A549 (cell line): ENCODE results near the gene HSPG2. TPM values are rescaled to one million over a fixed set of nuclear protein-coding genes. Genes with fewer than 3 reads are reported as not detected.
A peak's percentile ranks its signal among the peaks of the same experiment; 100 is the strongest.

Source experiments
- ATAC-seq, 2 experiments: fragments of 200-7000 bp in 1 of 2; fragments of >200 bp in 1 of 2; cut with Nextera tagmentation in 1 of 2; cut with Tn5 transposase in 1 of 2; 3 replicates each; pipeline versions ENCODE4 v1.8.0 to v1.9.1; 2018 to 2020; ENCODE audit warnings: mild to moderate bottlenecking in 1 of 2, moderate library complexity in 1 of 2
- CTCF ChIA-PET: fragments of 300-600 bp; sonication (Branson Sonifier 250); formaldehyde crosslinking; extraction: SDS; loops from one replicate; lab custom pipeline; 2021; ENCODE audit warnings: antibody characterized with exemption, inconsistent platforms; lab: Yijun Ruan, JAX
- POLR2A ChIA-PET: fragments of 350-600 bp; formaldehyde crosslinking; extraction: SDS; loops from one replicate; lab custom pipeline; 2021; ENCODE audit warnings: antibody characterized with exemption, inconsistent platforms; lab: Yijun Ruan, JAX
- DNase-seq, 2 experiments: peaks; one replicate each; pipeline versions ENCODE4 v3.0.0 to v3.0.0-alpha.2; 2011 to 2016; ENCODE audit warnings: low read depth in 1 of 2, low spot score in 1 of 2
- FAIRE-seq: peaks from 2 replicates; lab custom pipeline; 2011; peaks lifted over from hg19 to GRCh38; lab: Jason Lieb, UNC
- H3K27ac ChIP-seq, 2 experiments: fragments of >200 bp; sonication (Bioruptor Twin); formaldehyde crosslinking; 3 replicates each; pipeline ENCODE4 v1.5.1; 2016 to 2017
- H3K4me1 ChIP-seq: fragments of >200 bp; sonication (Bioruptor Twin); formaldehyde crosslinking; 3 replicates; pipeline ENCODE4 v1.6.1; 2016
- H3K4me2 ChIP-seq: fragments of >200 bp; sonication (Bioruptor Twin); formaldehyde crosslinking; 3 replicates; pipeline ENCODE4 v1.6.1; 2016
- H3K4me3 ChIP-seq: fragments of >200 bp; sonication (Bioruptor Twin); formaldehyde crosslinking; 3 replicates; pipeline ENCODE4 v1.5.1; 2016
- H3K9me3 ChIP-seq: fragments of >200 bp; sonication (Bioruptor Twin); formaldehyde crosslinking; 3 replicates; pipeline ENCODE4 v1.6.1; 2016
- CBX2 ChIP-seq: fragments of 200-600 bp; sonication (generic); IDR thresholded peaks from 2 replicates; pipeline ENCODE4 v1.6.1; 2016; ENCODE audit warnings: low read depth, mild to moderate bottlenecking, borderline replicate concordance
- CHD2 ChIP-seq: fragments of 150-350 bp; IDR thresholded peaks from 2 replicates; pipeline ENCODE4 v1.6.1; 2014; ENCODE audit warnings: low read length; ENCODE audit not compliant: partially characterized antibody
- EHF ChIP-seq: fragments of 250-450 bp; sonication (Bioruptor Pico); IDR thresholded peaks from 2 replicates; pipeline ENCODE4 v1.5.0; 2020; ENCODE audit warnings: mild to moderate bottlenecking
- EHMT2 ChIP-seq: fragments of 200-600 bp; sonication (generic); IDR thresholded peaks from 2 replicates; pipeline ENCODE4 v1.6.1; 2016; ENCODE audit warnings: antibody characterized with exemption, low read depth, mild to moderate bottlenecking, moderate library complexity
- FOSL2 ChIP-seq, 2 experiments: fragments of 450-650 bp in 1 of 2; fragments of >200 bp in 1 of 2; sonication (Bioruptor Twin) in 1 of 2; formaldehyde crosslinking; IDR thresholded peaks; 2 replicates each; pipeline versions ENCODE4 v1.5.0 to v1.6.1; 2016 to 2020; ENCODE audit warnings: mild to moderate bottlenecking in 1 of 2, moderate library complexity in 1 of 2
- GATA3 ChIP-seq: IDR thresholded peaks from 2 replicates; pipeline ENCODE4 v1.6.1; 2012; ENCODE audit warnings: borderline replicate concordance
- HDAC2 ChIP-seq: fragments of 200-600 bp; sonication (generic); IDR thresholded peaks from 2 replicates; pipeline ENCODE4 v1.6.1; 2016
- HOXB13 ChIP-seq: fragments of 250-450 bp; sonication (Bioruptor Pico); IDR thresholded peaks from 2 replicates; pipeline ENCODE4 v1.5.0; 2020; ENCODE audit warnings: low read depth, mild to moderate bottlenecking, moderate library complexity
- HOXB5 ChIP-seq: fragments of 250-450 bp; sonication (Bioruptor Pico); IDR thresholded peaks from 2 replicates; pipeline ENCODE4 v1.5.0; 2020; ENCODE audit warnings: mild to moderate bottlenecking, moderate library complexity
- JUN ChIP-seq, 2 experiments: fragments of >200 bp; sonication (Bioruptor Twin); formaldehyde crosslinking; IDR thresholded peaks; 2 replicates in 1 of 2; 3 replicates in 1 of 2; pipeline ENCODE4 v1.6.1; 2016 to 2017
- JUNB ChIP-seq: fragments of >200 bp; sonication (Bioruptor Twin); formaldehyde crosslinking; IDR thresholded peaks from 2 replicates; pipeline ENCODE4 v1.6.1; 2016
- KDM5A ChIP-seq: fragments of 200-600 bp; sonication (generic); IDR thresholded peaks from 2 replicates; pipeline ENCODE4 v1.6.1; 2016; ENCODE audit warnings: antibody characterized with exemption, mild to moderate bottlenecking
- MAFK ChIP-seq: fragments of 450-650 bp; IDR thresholded peaks from 2 replicates; pipeline ENCODE4 v1.6.1; 2014; ENCODE audit not compliant: partially characterized antibody
- MAZ ChIP-seq: fragments of 150-350 bp; IDR thresholded peaks from 2 replicates; pipeline ENCODE4 v1.6.1; 2014; ENCODE audit warnings: antibody characterized with exemption, low read depth, low read length, borderline replicate concordance
- NFE2L2 ChIP-seq: fragments of 150-350 bp; conservative IDR thresholded peaks from 2 replicates; pipeline ENCODE4 v1.6.1; 2014; ENCODE audit warnings: low read length
- NR3C1 ChIP-seq: fragments of >200 bp; sonication (Bioruptor Twin); formaldehyde crosslinking; IDR thresholded peaks from 3 replicates; pipeline ENCODE4 v1.6.1; 2017
- POLR2A ChIP-seq: IDR thresholded peaks from 2 replicates; pipeline ENCODE4 v1.6.1; 2012; ENCODE audit warnings: mild to moderate bottlenecking, low read length
- POLR2AphosphoS2 ChIP-seq: conservative IDR thresholded peaks from 2 replicates; pipeline ENCODE4 v1.6.1; 2012; ENCODE audit warnings: low read length, improper control_type of control experiment, inconsistent platforms
- RARB ChIP-seq: fragments of 250-450 bp; sonication (Bioruptor Pico); IDR thresholded peaks from 2 replicates; pipeline ENCODE4 v1.8.0; 2021; ENCODE audit warnings: mild to moderate bottlenecking, moderate library complexity
- RCOR1 ChIP-seq: fragments of 150-350 bp; IDR thresholded peaks from 2 replicates; pipeline ENCODE4 v1.6.1; 2014; ENCODE audit warnings: antibody characterized with exemption, low read length, low read depth
- RFX5 ChIP-seq: fragments of 450-650 bp; IDR thresholded peaks from 2 replicates; pipeline ENCODE4 v1.7.1; 2014; ENCODE audit warnings: antibody characterized with exemption, mild to moderate bottlenecking, moderate library complexity
- RNF2 ChIP-seq: fragments of 200-600 bp; sonication (generic); IDR thresholded peaks from 2 replicates; pipeline ENCODE4 v1.6.1; 2016; ENCODE audit warnings: low read depth, mild to moderate bottlenecking, antibody characterized with exemption, moderate library complexity, borderline replicate concordance
- SMC3 ChIP-seq: fragments of >200 bp; sonication (Bioruptor Twin); formaldehyde crosslinking; IDR thresholded peaks from 3 replicates; pipeline ENCODE4 v1.6.1; 2018; ENCODE audit warnings: inconsistent platforms
- SREBF2 ChIP-seq: fragments of 450-650 bp; IDR thresholded peaks from 2 replicates; pipeline ENCODE4 v1.6.1; 2014; ENCODE audit warnings: mild to moderate bottlenecking, moderate library complexity
- ZC3H11A ChIP-seq: fragments of 450-650 bp; IDR thresholded peaks from 2 replicates; pipeline ENCODE4 v1.6.1; 2014; ENCODE audit warnings: antibody characterized with exemption, mild to moderate bottlenecking
- ZNF302 ChIP-seq: fragments of 250-450 bp; sonication (Bioruptor Pico); IDR thresholded peaks from 2 replicates; pipeline ENCODE4 v1.9.0; 2021; ENCODE audit warnings: inconsistent platforms, mild to moderate bottlenecking, moderate library complexity
- WGBS: methylation state at CpG from one replicate; pipeline ENCODE4 v1.1.6; 2017; ENCODE audit errors: missing lambda C conversion rate; 5-methylcytosine and 5-hydroxymethylcytosine counted together
- polyA plus RNA-seq, 4 experiments: library from polyadenylated mRNA; depleted of rRNA in 3 of 4; stranded (reverse); fragments of >200 nt; fragmentation: RNase III in 1 of 4; extraction: RNeasy Plus Mini Kit Qiagen cat#74134 plus additional on column Dnase treatment in 1 of 4; gene quantifications; 2 replicates in 3 of 4; 3 replicates in 1 of 4; pipeline ENCODE4 v1.2.3, GENCODE V29; 2011 to 2017
- TF ChIP-seq, protein P1 (sequence below): fragments of 250-450 bp; sonication (Bioruptor Pico); IDR thresholded peaks from 2 replicates; pipeline ENCODE4 v1.5.0; 2020; ENCODE audit warnings: low read depth, mild to moderate bottlenecking, moderate library complexity
- TF ChIP-seq, protein P2 (sequence below): fragments of >200 bp; sonication (Bioruptor Twin); formaldehyde crosslinking; IDR thresholded peaks from 3 replicates; pipeline ENCODE4 v1.5.1; 2016
- TF ChIP-seq, protein P3 (sequence below): fragments of 200-600 bp; sonication (generic); IDR thresholded peaks from 2 replicates; pipeline ENCODE4 v1.6.1; 2016; ENCODE audit warnings: antibody characterized with exemption, mild to moderate bottlenecking, moderate library complexity
- TF ChIP-seq, protein P4 (sequence below): fragments of 450-650 bp; IDR thresholded peaks from 2 replicates; pipeline ENCODE4 v1.6.1; 2014; ENCODE audit warnings: antibody characterized with exemption

HSPG2 gene
- polyA plus RNA-seq, 2 of the 4 experiments (the other 2 are of a cell fraction): 7.0 to 42.7 TPM

DNA sequence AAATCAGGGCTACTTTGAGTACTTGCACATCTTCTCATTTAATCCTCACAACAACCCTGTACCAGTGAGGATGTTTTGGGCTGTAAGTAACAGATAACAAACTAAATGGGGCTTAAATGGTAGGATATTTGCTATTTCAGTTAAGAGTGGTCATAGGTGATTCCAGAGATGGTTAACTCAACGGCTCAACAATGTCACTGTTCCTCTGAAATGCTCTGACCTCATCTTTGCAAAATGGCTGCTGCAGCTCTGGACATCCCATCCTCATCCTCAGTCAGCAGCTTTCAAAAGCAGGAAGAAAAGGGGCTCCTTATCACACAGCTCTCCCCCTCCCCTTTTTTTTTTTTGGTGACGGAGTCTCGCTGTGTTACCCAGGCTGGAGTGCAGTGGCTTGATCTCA lies 123.6 kb downstream of the HSPG2 start:
- WGBS: 89% methylated on average over 3 of the region's 3 CpGs

DNA sequence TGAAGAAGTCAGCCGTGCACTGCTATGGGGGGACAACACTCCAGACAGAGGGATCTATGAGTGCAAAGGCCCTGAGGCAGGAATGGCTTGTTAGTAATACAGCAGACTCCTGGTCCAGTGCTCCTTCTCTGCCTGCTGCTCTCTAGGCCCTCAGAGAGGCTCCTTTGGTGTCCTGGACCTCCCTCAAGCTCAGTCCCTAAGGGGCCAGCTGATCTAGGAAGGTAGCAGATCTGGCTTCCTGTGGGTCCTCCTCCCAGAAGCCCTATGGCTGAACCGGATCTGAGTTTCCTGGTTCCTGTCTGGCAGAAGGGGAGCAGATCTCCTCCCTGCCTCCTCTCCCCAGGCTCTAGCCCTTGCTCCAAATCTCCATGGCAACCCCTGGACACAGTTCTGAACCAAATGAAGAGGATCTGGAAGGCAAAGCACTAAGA lies 125.2 kb downstream of the HSPG2 start, which contains the start of gene LDLRAD2:
Gene LDLRAD2, plus strand, starts transcription at position 391 of the 431 bp plus-strand sequence. CDS start 187 bp downstream, outside the sequence.
- WGBS: 76% methylated on average over 2 of the region's 2 CpGs
- H3K4me2 ChIP-seq: no peak within 1 kb of the TSS
- TF ChIP-seq ZNF302 (CRISPR knock-in tag) (no peak), CHD2 (no peak), HOXB13 (CRISPR knock-in tag) (no peak), POLR2A (no peak), EHMT2 (no peak), POLR2AphosphoS2 (no peak), HOXB5 (CRISPR knock-in tag) (no peak), EHF (no peak), HDAC2 (no peak)
- TF ChIP-seq, protein P1, sequence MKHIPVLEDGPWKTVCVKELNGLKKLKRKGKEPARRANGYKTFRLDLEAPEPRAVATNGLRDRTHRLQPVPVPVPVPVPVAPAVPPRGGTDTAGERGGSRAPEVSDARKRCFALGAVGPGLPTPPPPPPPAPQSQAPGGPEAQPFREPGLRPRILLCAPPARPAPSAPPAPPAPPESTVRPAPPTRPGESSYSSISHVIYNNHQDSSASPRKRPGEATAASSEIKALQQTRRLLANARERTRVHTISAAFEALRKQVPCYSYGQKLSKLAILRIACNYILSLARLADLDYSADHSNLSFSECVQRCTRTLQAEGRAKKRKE (CRISPR knock-in tag): no peak
- TF ChIP-seq, protein P2, sequence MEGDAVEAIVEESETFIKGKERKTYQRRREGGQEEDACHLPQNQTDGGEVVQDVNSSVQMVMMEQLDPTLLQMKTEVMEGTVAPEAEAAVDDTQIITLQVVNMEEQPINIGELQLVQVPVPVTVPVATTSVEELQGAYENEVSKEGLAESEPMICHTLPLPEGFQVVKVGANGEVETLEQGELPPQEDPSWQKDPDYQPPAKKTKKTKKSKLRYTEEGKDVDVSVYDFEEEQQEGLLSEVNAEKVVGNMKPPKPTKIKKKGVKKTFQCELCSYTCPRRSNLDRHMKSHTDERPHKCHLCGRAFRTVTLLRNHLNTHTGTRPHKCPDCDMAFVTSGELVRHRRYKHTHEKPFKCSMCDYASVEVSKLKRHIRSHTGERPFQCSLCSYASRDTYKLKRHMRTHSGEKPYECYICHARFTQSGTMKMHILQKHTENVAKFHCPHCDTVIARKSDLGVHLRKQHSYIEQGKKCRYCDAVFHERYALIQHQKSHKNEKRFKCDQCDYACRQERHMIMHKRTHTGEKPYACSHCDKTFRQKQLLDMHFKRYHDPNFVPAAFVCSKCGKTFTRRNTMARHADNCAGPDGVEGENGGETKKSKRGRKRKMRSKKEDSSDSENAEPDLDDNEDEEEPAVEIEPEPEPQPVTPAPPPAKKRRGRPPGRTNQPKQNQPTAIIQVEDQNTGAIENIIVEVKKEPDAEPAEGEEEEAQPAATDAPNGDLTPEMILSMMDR: no peak
- TF ChIP-seq, protein P3, sequence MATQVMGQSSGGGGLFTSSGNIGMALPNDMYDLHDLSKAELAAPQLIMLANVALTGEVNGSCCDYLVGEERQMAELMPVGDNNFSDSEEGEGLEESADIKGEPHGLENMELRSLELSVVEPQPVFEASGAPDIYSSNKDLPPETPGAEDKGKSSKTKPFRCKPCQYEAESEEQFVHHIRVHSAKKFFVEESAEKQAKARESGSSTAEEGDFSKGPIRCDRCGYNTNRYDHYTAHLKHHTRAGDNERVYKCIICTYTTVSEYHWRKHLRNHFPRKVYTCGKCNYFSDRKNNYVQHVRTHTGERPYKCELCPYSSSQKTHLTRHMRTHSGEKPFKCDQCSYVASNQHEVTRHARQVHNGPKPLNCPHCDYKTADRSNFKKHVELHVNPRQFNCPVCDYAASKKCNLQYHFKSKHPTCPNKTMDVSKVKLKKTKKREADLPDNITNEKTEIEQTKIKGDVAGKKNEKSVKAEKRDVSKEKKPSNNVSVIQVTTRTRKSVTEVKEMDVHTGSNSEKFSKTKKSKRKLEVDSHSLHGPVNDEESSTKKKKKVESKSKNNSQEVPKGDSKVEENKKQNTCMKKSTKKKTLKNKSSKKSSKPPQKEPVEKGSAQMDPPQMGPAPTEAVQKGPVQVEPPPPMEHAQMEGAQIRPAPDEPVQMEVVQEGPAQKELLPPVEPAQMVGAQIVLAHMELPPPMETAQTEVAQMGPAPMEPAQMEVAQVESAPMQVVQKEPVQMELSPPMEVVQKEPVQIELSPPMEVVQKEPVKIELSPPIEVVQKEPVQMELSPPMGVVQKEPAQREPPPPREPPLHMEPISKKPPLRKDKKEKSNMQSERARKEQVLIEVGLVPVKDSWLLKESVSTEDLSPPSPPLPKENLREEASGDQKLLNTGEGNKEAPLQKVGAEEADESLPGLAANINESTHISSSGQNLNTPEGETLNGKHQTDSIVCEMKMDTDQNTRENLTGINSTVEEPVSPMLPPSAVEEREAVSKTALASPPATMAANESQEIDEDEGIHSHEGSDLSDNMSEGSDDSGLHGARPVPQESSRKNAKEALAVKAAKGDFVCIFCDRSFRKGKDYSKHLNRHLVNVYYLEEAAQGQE: no peak
- no peak within 1 kb of the TSS for H3K4me3 ChIP-seq
- ChIA-PET CTCF (interaction anchor here (1.0 kb wide), 1 partner anchor 15 kb away, joined by 3 read pairs; no protein-coding TSS in a partner anchor), POLR2A (no interaction called here)
- DNase-seq (no peak), ATAC-seq (peak; percentile 44 to 52; a peak in 4 of 6 replicates), FAIRE-seq (no peak)
- no peaks in the 10 kb centered on the region for H3K4me1 ChIP-seq
- no peaks in the 10 kb centered on the region for H3K9me3 ChIP-seq
- no peak within 1 kb of the TSS for H3K27ac ChIP-seq

More for the DNA sequence above, 123.6 kb downstream of the HSPG2 start:
- ATAC-seq (no peak), FAIRE-seq (no peak), DNase-seq (no peak)
- no peak overlapping the region for H3K4me3 ChIP-seq
- CTCF ChIA-PET: interaction anchor here (0.7 kb wide), 1 partner anchor 14 kb away, joined by 7 read pairs; no protein-coding TSS in a partner anchor
- POLR2A ChIA-PET: no interaction called here
- H3K4me2 ChIP-seq: no peak overlapping the region
- no peak overlapping the region for H3K27ac ChIP-seq
- no peaks in the 10 kb centered on the region for H3K4me1 ChIP-seq
- TF ChIP-seq RARB: no peak
- TF ChIP-seq NR3C1: no peak
- no peak for TF ChIP-seq ZC3H11A
- TF ChIP-seq JUN (IDR thresholded peaks at IDR 0.05): no peak
- TF ChIP-seq MAFK: no peak
- TF ChIP-seq RNF2: no peak
- no peak for TF ChIP-seq SMC3
- TF ChIP-seq JUNB: no peak
- TF ChIP-seq KDM5A: no peak
- no peak for TF ChIP-seq GATA3
- TF ChIP-seq RCOR1: no peak
- no peak for TF ChIP-seq SREBF2
- TF ChIP-seq, protein P2: no peak
- no peak for TF ChIP-seq NFE2L2
- no peak for TF ChIP-seq FOSL2 (IDR thresholded peaks at IDR 0.05)
- no peak for TF ChIP-seq FOSL2 (CRISPR knock-in tag; IDR thresholded peaks at IDR 0.05)
- no peak for TF ChIP-seq MAZ
- TF ChIP-seq, protein P4, sequence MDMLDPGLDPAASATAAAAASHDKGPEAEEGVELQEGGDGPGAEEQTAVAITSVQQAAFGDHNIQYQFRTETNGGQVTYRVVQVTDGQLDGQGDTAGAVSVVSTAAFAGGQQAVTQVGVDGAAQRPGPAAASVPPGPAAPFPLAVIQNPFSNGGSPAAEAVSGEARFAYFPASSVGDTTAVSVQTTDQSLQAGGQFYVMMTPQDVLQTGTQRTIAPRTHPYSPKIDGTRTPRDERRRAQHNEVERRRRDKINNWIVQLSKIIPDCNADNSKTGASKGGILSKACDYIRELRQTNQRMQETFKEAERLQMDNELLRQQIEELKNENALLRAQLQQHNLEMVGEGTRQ: no peak
- no peak for TF ChIP-seq RFX5
- TF ChIP-seq CBX2: no peak
- TF ChIP-seq, all 56 proteins: peak for 0
- H3K9me3 ChIP-seq: no peaks in the 10 kb centered on the region
